Esophagus muscularis mucosa (tissue), 4 donors: ENCODE measurements around the gene CSTF2T.

ENCODE experiments used
- CTCF ChIP-seq, 3 experiments: fragments of 200-600 bp in 2 of 3; fragments of 450-650 bp in 1 of 3; sonication (generic) in 2 of 3; IDR thresholded peaks; one replicate each; pipeline ENCODE4 v1.5.1; 2017 to 2019; ENCODE audit warnings: antibody characterized with exemption in 3 of 3, mild to moderate bottlenecking in 2 of 3, moderate library complexity in 1 of 3
- EP300 ChIP-seq: sonication (generic); formaldehyde crosslinking; IDR thresholded peaks from one replicate; pipeline ENCODE4 v1.6.1; 2017; ENCODE audit warnings: antibody characterized with exemption
- POLR2A ChIP-seq: fragments of 450-650 bp; IDR thresholded peaks from one replicate; pipeline ENCODE4 v1.6.1; 2017; ENCODE audit warnings: antibody characterized with exemption, moderate library complexity, mild to moderate bottlenecking, low read depth
- POLR2AphosphoS5 ChIP-seq, 2 donors: sonication (generic); formaldehyde crosslinking; IDR thresholded peaks; one replicate each; pipeline ENCODE4 v1.6.1; 2017; ENCODE audit warnings: antibody characterized with exemption in 2 of 2

GRCh38 chr10:51649064-51649463, 50.3 kb downstream of the CSTF2T start:
- no peak for TF ChIP-seq CTCF (IDR thresholded peaks at IDR 0.05)
- TF ChIP-seq POLR2AphosphoS5 (IDR thresholded peaks at IDR 0.05) = no peak
- no peak for TF ChIP-seq POLR2A
- no peak for TF ChIP-seq EP300
